SH-SY5Y (cell line): Measurements from ENCODE around the gene SEL1L3.

Experiments used
- GATA2 ChIP-seq: IDR thresholded peaks from 2 replicates; pipeline ENCODE4 v1.6.1; 2011; ENCODE audit warnings: mild to moderate bottlenecking, low read depth, low read length
- GATA3 ChIP-seq: IDR thresholded peaks from 2 replicates; pipeline ENCODE4 v1.6.1; 2011; ENCODE audit warnings: low read depth, mild to moderate bottlenecking, low read length, moderate library complexity

GRCh38 chr4:25782482-25782881 is 80.3 kb downstream of the SEL1L3 start:
- no peak for TF ChIP-seq GATA3
- no peak for TF ChIP-seq GATA2
